Endothelial cell of umbilical vein (primary cell): ENCODE measurements around the gene IL4I1. TPM values are rescaled to one million over a fixed set of nuclear protein-coding genes. Genes with fewer than 3 reads are reported as not detected.

Source experiments
- BruUV-seq: library from RNA; stranded (reverse); fragments of 400-500 nt; replicated peaks from 2 replicates; lab custom pipeline; 2021; lab: Mats Ljungman, UMichigan
- CTCF ChIA-PET: fragments of 300-600, 350-600 bp; sonication (Branson Sonifier 250); formaldehyde crosslinking; loops from one replicate; lab custom pipeline; 2021; ENCODE audit warnings: antibody characterized with exemption, inconsistent platforms; lab: Charles Lee
- POLR2A ChIA-PET: fragments of 300-600, 350-600 bp; sonication (Branson Sonifier 250); formaldehyde crosslinking; loops from one replicate; lab custom pipeline; 2021; ENCODE audit warnings: antibody characterized with exemption, inconsistent platforms; lab: Charles Lee
- DNase-seq: peaks from one replicate; pipeline ENCODE4 v3.0.0-alpha.2; 2011; ENCODE audit warnings: low read depth, low spot score
- FAIRE-seq: peaks from 2 replicates; lab custom pipeline; 2011; peaks lifted over from hg19 to GRCh38; lab: Jason Lieb, UNC
- H2AFZ ChIP-seq: 2 replicates; pipeline ENCODE4 v1.6.0; 2012; ENCODE audit warnings: low read depth, low read length, control low read depth, inconsistent platforms
- H3K27ac ChIP-seq: 2 replicates; pipeline ENCODE4 v1.5.1; 2011; ENCODE audit warnings: low read depth, mild to moderate bottlenecking, control low read depth, low read length, moderate library complexity; ENCODE audit not compliant: insufficient read depth
- H3K27me3 ChIP-seq, 2 experiments: 2 replicates each; pipeline versions ENCODE4 v1.6.0 to v1.6.1; 2011; ENCODE audit warnings: low read length in 2 of 2, mixed read lengths in 1 of 2; ENCODE audit not compliant: control insufficient read depth in 2 of 2, insufficient read depth in 2 of 2
- H3K36me3 ChIP-seq, 2 experiments: 2 replicates in 1 of 2; 3 replicates in 1 of 2; pipeline ENCODE4 v1.5.1; 2011; ENCODE audit warnings: low read length in 2 of 2, mild to moderate bottlenecking in 1 of 2, moderate library complexity in 1 of 2; ENCODE audit not compliant: control insufficient read depth in 2 of 2, insufficient read depth in 2 of 2; ENCODE audit errors: extremely low read depth in 1 of 2
- H3K4me1 ChIP-seq: 3 replicates; pipeline ENCODE4 v1.5.1; 2011; ENCODE audit warnings: mild to moderate bottlenecking, low read length; ENCODE audit not compliant: control insufficient read depth, insufficient read depth; ENCODE audit errors: extremely low read depth
- H3K4me2 ChIP-seq: 2 replicates; pipeline ENCODE4 v1.6.1; 2011; ENCODE audit warnings: low read length, control low read depth, mixed read lengths; ENCODE audit not compliant: insufficient read depth
- H3K4me3 ChIP-seq, 3 experiments: fragments of 200-600 bp in 1 of 3; sonication (generic), shearing (Covaris generic) in 1 of 3; replicated peaks in 1 of 3; 2 replicates each; pipeline ENCODE4 v1.5.1; 2011 to 2016; ENCODE audit warnings: control low read depth in 3 of 3, low read length in 3 of 3, mild to moderate bottlenecking in 2 of 3, inconsistent platforms in 1 of 3, low read depth in 1 of 3, moderate library complexity in 1 of 3; ENCODE audit not compliant: insufficient read depth in 1 of 3
- H3K79me2 ChIP-seq: 2 replicates; pipeline ENCODE4 v1.6.0; 2012; ENCODE audit warnings: low read length, inconsistent platforms; ENCODE audit not compliant: control insufficient read depth, insufficient read depth
- H3K9ac ChIP-seq: replicated peaks from 2 replicates; pipeline ENCODE3; 2011; ENCODE audit warnings: low read length, control low read depth; ENCODE audit not compliant: insufficient read depth; ENCODE audit errors: extremely low read depth
- H3K9me1 ChIP-seq: replicated peaks from 3 replicates; pipeline ENCODE4 v1.6.0; 2011; ENCODE audit warnings: mild to moderate bottlenecking, low read length; ENCODE audit not compliant: control insufficient read depth, insufficient read depth; ENCODE audit errors: extremely low read depth
- H3K9me3 ChIP-seq: replicated peaks from 2 replicates; pipeline ENCODE4 v1.5.1; 2012; ENCODE audit warnings: low read length, inconsistent platforms; ENCODE audit not compliant: control insufficient read depth, insufficient read depth
- H4K20me1 ChIP-seq: replicated peaks from 2 replicates; pipeline ENCODE3; 2011; ENCODE audit warnings: mild to moderate bottlenecking, low read length; ENCODE audit not compliant: control insufficient read depth, insufficient read depth; ENCODE audit errors: extremely low read depth
- EZH2 ChIP-seq: IDR thresholded peaks from 2 replicates; pipeline ENCODE4 v1.6.1; 2012; ENCODE audit warnings: borderline replicate concordance, low read depth, mild to moderate bottlenecking, moderate library complexity, low read length, inconsistent platforms; ENCODE audit not compliant: severe bottlenecking
- FOS ChIP-seq: IDR thresholded peaks from 2 replicates; pipeline ENCODE4 v1.6.1; 2011; ENCODE audit warnings: mild to moderate bottlenecking, low read length, moderate library complexity, borderline replicate concordance; ENCODE audit not compliant: insufficient read depth
- GATA2 ChIP-seq: IDR thresholded peaks from 2 replicates; pipeline ENCODE4 v1.7.0; 2011; ENCODE audit warnings: low read depth, mild to moderate bottlenecking, moderate library complexity, mixed read lengths, low read length; ENCODE audit not compliant: insufficient read length, insufficient read depth
- JUN ChIP-seq: IDR thresholded peaks from 2 replicates; pipeline ENCODE4 v1.6.1; 2011; ENCODE audit warnings: borderline replicate concordance, low read depth; ENCODE audit not compliant: insufficient read length, insufficient read depth
- MYC ChIP-seq: IDR thresholded peaks from one replicate; pipeline ENCODE4 v1.6.1; 2011; ENCODE audit warnings: mild to moderate bottlenecking, low read depth, low read length
- POLR2A ChIP-seq: IDR thresholded peaks from 2 replicates; pipeline ENCODE4 v1.6.1; 2012; ENCODE audit warnings: low read depth, mild to moderate bottlenecking, control low read depth, low read length
- POLR2AphosphoS5 ChIP-seq: IDR thresholded peaks from 2 replicates; pipeline ENCODE4 v1.6.1; 2012; ENCODE audit warnings: low read depth, mild to moderate bottlenecking, control low read depth, low read length, moderate library complexity; ENCODE audit not compliant: insufficient read depth
- dilution Hi-C: fragments of 300-500 bp; cut with MboI; formaldehyde crosslinking; loops from one replicate; pipeline ENCODE4 v1.15.0; 2019; ENCODE audit warnings: low sequenced_read_pairs; ENCODE audit not compliant: extremely low pct_ligation_motif_present
- intact Hi-C: fragments of 100-400 bp; cut with micrococcal nuclease; formaldehyde crosslinking; loops from one replicate; pipeline ENCODE4 v1.10.0; 2022
- polyA plus RNA-seq, 4 experiments: library from polyadenylated mRNA; depleted of rRNA in 3 of 4; stranded (reverse) in 3 of 4; unstranded in 1 of 4; fragments of >200 nt; gene quantifications; 2 replicates each; pipeline versions ENCODE4 v1.2.1 to v1.2.3, GENCODE V29; 2011 to 2012; ENCODE audit warnings: missing spikeins in 1 of 4
- total RNA-seq: library from RNA; stranded (reverse); gene quantifications from 2 replicates; pipeline ENCODE4 v1.2.3, GENCODE V29; 2021
- TF ChIP-seq, protein P1 (sequence below), 2 donors: IDR thresholded peaks; 1 replicate in 1 of 2; 2 replicates in 1 of 2; pipeline ENCODE4 v1.5.1; 2011; ENCODE audit warnings: low read length in 2 of 2, mild to moderate bottlenecking in 2 of 2, moderate library complexity in 2 of 2, control low read depth in 1 of 2, inconsistent platforms in 1 of 2, low read depth in 1 of 2; ENCODE audit not compliant: insufficient read depth in 1 of 2; ENCODE audit errors: extremely low read depth in 1 of 2
- TF ChIP-seq, protein P2 (sequence below): IDR thresholded peaks from 2 replicates; pipeline ENCODE4 v1.6.1; 2011; ENCODE audit not compliant: insufficient read depth, insufficient read length

The IL4I1 gene
- total and polyA plus RNA-seq, 2 donors (not counting 3 experiments of a cell fraction or from before 2014, with no cell fraction given) = 5.0 to 5.6 TPM

DNA sequence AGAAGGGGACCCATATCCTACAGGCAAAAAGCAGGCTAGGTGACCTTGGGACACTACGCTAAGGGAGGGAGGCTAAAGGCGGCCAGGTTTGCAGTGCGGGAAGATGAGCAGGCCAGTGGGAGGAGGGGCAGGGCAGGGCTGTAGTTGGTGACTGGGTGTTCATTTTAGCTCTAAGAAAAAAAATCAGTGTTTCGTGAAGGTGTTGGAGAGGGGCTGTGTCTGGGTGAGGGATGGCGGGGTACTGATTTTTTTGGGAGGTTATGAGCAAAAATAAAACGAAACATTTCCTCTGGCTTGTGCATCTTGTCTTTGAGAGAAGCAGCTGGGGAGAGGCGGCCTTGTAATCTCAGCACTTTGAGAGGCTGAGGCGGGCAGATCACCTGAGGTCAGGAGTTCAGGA lies 37.0 kb upstream of the IL4I1 start:
- ChIA-PET POLR2A (no interaction called here), CTCF (no interaction called here)
- BruUV-seq = no TSS peak
- Histone ChIP-seq H3K4me2 (no peak overlapping the region), H3K4me3 (no peak overlapping the region), H3K9me1 (no peaks in the 10 kb centered on the region), H3K9me3 (no peaks in the 10 kb centered on the region), H3K27me3 (no peaks in the 10 kb centered on the region), H3K4me1 (peaks cover 3% of the 10 kb centered on the region), H4K20me1 (no peaks in the 10 kb centered on the region), H3K36me3 (peaks cover 0 to 3% of the 10 kb centered on the region in 2 experiments), H3K27ac (no peak overlapping the region), H3K79me2 (peaks cover 6% of the 10 kb centered on the region), H3K9ac (no peak overlapping the region), H2AFZ (no peak overlapping the region)
- no peak for TF ChIP-seq POLR2AphosphoS5
- TF ChIP-seq POLR2A = no peak
- TF ChIP-seq, protein P1, sequence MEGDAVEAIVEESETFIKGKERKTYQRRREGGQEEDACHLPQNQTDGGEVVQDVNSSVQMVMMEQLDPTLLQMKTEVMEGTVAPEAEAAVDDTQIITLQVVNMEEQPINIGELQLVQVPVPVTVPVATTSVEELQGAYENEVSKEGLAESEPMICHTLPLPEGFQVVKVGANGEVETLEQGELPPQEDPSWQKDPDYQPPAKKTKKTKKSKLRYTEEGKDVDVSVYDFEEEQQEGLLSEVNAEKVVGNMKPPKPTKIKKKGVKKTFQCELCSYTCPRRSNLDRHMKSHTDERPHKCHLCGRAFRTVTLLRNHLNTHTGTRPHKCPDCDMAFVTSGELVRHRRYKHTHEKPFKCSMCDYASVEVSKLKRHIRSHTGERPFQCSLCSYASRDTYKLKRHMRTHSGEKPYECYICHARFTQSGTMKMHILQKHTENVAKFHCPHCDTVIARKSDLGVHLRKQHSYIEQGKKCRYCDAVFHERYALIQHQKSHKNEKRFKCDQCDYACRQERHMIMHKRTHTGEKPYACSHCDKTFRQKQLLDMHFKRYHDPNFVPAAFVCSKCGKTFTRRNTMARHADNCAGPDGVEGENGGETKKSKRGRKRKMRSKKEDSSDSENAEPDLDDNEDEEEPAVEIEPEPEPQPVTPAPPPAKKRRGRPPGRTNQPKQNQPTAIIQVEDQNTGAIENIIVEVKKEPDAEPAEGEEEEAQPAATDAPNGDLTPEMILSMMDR (IDR thresholded peaks at IDR 0.05; ENCODE audit: extremely low read depth in 1 of 2, insufficient read depth in 1 of 2, low read depth in 1 of 2, low read length in 2 of 2) = no peak
- TF ChIP-seq, protein P2, sequence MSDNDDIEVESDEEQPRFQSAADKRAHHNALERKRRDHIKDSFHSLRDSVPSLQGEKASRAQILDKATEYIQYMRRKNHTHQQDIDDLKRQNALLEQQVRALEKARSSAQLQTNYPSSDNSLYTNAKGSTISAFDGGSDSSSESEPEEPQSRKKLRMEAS = no peak
- no peak for TF ChIP-seq GATA2
- no peak for TF ChIP-seq JUN
- TF ChIP-seq MYC = no peak
- TF ChIP-seq EZH2 = no peak
- TF ChIP-seq FOS = no peak
- no peak for FAIRE-seq
- DNase-seq = no peak
- dilution Hi-C loops (no loop called here), intact Hi-C loops (no loop called here)
